GM13976 (cell line): ENCODE data around the gene HMCES.
"Not testable (repeated sequence)": the region's sequence is repeated elsewhere in the genome, so short reads cannot be mapped to it uniquely, and the experiment has no call there.

Experiments used
- DNase-seq: peaks from one replicate; pipeline ENCODE4 v3.0.0; 2012; ENCODE audit warnings: low spot score
- in situ Hi-C: fragments of 300-500 bp; cut with MboI; formaldehyde crosslinking; loops from one replicate; pipeline ENCODE4 v1.12.0; 2022; ENCODE audit warnings: low sequenced_read_pairs, mixed read lengths, inconsistent platforms; ENCODE audit not compliant: unreplicated experiment
- TF ChIP-seq, protein P1 (sequence below): IDR thresholded peaks from 2 replicates; pipeline ENCODE4 v1.5.1; 2012; ENCODE audit warnings: borderline replicate concordance, mild to moderate bottlenecking; ENCODE audit not compliant: insufficient read depth; ENCODE audit errors: extremely low read depth, missing control alignments, control extremely low read depth

HMCES gene

DNA sequence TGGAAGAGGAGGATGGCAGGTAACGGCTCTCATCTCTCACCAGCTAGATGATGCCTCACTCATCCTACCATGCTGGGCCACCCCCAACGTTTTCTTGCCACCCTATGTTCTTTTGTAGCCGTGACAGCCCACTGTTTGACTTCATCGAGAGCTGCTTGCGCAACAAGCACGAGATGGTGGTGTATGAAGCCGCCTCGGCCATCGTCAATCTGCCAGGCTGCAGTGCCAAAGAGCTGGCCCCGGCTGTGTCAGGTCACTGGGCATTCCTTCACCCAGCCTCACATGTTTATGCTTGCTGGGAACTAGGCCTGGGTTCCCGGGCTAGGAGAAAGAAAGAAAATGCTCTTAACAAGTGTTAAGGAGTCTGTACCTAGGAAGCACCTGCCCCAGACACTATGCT is 21.1 kb upstream of the HMCES start:
- DNase-seq = no peak
- in situ Hi-C loops = no loop called here
- TF ChIP-seq, protein P1, sequence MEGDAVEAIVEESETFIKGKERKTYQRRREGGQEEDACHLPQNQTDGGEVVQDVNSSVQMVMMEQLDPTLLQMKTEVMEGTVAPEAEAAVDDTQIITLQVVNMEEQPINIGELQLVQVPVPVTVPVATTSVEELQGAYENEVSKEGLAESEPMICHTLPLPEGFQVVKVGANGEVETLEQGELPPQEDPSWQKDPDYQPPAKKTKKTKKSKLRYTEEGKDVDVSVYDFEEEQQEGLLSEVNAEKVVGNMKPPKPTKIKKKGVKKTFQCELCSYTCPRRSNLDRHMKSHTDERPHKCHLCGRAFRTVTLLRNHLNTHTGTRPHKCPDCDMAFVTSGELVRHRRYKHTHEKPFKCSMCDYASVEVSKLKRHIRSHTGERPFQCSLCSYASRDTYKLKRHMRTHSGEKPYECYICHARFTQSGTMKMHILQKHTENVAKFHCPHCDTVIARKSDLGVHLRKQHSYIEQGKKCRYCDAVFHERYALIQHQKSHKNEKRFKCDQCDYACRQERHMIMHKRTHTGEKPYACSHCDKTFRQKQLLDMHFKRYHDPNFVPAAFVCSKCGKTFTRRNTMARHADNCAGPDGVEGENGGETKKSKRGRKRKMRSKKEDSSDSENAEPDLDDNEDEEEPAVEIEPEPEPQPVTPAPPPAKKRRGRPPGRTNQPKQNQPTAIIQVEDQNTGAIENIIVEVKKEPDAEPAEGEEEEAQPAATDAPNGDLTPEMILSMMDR = no peak

DNA sequence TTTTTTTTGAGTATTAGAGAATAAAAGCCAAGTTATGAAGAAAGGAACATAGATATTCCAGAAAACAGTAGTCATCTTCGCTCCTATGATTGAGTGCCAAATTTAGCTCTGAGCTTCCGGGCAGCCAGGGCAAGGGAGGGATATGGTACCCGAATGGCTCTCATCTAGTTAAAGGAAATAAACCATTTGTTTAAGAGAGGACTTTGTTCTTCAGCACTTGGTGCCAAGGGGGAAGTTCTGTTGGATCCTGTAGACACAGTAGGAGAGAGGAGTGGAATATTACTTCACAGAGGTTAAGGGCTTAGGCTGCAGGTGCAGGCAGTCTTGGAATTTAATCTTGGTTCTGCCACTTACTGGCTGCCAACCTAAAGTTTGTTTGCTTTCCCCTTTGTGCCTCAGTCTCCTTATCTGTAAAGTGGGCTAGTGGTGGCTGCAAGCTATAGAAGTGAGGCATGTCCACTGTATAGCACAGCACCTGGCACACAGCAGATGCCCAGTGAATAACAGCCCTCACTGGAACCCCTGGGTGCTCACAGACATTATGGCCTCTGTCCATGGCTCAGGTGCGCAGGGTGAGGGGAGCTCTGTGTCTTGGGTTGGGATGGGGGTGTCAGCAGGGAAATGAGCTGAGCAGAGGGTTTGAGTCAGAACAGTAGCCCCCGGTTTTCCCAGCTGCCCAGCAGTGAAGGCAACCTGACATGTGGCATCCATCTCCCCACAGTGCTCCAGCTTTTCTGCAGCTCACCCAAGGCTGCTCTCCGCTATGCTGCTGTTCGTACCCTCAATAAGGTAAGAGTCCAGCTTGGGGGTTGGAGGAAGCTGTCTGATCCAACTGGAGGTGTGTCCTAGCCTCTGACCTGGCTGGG is 18.8 kb upstream of the HMCES start:
- in situ Hi-C loops = no loop called here
- no peak for DNase-seq
- TF ChIP-seq, protein P1 = no peak

DNA sequence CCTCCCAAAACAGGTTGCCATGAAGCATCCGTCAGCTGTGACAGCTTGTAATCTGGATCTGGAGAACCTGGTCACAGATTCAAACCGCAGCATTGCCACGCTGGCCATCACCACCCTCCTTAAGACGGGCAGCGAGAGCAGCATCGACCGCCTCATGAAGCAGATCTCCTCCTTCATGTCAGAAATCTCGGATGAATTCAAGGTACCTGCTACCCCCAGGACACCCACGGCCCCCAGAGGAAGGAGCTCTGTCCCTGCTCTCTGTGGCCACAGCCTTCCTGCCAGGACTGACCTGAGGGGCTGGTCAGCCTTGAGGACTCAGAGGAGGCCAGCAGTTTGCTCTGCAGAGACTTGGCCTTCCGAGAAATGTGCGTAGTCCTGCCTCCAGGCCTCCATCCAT is 18.1 kb upstream of the HMCES start:
- no peak for DNase-seq
- TF ChIP-seq, protein P1 = no peak
- in situ Hi-C loops = no loop called here

DNA sequence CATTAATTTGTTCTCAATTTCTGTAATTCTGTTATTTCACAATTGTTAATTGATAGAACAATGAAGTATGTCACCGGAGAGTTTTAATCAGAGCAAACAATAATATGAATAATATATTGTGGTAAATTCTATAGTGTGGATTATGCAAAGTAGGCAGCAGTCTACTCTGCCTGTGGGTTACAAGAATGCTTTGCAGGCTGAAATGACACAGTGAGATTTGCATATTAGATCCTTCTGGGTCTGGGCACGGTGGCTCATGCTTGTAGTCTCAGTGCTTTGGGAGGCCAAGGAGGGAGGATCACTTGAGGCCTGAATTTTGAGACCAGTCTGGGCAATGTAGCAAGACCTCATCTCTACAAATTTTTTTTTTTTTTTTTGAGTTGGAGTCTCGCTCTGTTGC is 16.8 kb upstream of the HMCES start:
- no peak for DNase-seq
- in situ Hi-C loops = no loop called here
- TF ChIP-seq, protein P1 = no peak

DNA sequence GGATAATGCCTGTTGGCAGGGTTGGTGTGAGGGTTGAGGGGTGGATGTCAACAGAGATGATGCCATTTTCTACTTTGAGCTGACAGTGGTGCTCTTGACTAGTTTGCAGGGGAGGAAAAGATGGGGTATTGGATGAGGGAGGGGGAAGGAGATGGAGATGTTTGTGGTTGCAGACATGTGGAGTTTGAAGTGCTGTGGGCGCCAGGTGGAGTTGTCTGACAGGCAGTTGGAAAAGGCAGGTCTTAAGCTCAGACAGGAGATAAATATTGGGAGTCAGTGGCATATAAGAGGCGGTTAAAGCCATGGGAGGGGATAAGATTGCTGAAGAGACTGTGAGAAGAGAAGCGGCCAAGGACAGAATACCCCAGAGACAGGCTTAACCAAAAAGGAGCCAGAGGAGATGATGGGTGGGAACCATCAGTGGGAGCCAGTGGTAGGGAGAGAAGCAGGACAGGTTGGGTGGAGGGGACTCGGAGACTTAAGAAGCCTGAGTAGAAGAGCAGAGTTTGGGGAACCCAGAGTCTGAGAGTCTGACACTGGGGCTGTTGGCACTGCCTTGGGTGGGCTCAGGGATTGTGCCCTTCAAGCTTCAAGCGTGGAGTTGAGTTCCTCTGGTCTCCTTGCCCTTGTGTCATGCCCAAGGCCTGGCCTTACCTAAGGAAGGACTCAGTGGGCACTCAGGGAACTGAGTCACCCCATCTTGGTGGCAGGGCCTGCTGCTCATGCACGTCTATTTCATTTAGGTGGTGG is 15.3 kb upstream of the HMCES start:
- no peak for DNase-seq
- TF ChIP-seq, protein P1 = no peak
- in situ Hi-C loops = no loop called here

DNA sequence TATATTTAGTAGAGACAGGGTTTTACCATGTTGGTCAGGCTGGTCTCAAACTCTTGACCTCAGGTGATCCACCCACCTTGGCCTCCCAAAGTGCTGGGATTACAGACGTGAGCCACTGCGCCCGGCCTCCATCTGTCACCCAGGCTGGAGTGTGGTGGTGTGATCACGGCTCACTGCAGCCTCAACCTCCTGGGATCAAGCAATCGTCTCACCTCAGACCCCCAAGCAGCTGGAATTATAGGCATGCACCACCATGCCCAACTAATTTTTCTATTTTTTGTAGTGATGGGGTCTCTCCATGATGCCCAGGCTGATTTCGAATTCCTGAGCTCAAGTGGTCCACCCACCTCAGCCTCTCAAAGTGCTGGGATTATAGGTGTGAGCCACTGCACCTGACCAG is 13.7 kb upstream of the HMCES start:
- in situ Hi-C loops, DNase-seq: not testable (repeated sequence)

DNA sequence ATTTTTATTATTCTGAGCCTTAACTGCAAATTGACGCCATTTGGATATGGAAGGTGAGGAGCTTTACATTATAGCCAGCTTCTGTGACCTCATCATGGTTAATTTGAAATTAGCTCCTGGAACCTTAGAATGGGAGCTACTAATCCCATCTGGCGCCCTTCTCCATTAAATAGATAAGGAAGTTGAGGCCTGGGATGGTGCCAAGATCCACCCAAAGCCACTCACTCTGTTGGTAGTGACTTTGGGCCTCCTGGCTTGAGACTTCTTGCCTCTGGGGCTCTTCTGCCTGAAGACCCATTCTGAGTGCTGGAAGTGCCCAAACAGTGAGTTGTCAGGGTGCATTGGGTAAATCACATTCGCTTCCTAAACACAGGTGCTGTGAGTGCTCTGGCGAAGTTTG is 12.0 kb upstream of the HMCES start:
- TF ChIP-seq, protein P1 = no peak
- in situ Hi-C loops = no loop called here
- DNase-seq = no peak
